IMR-90 (cell line): ENCODE measurements around the gene GNL2. TPM values are rescaled to one million over a fixed set of nuclear protein-coding genes. Genes with fewer than 3 reads are reported as not detected.

Experiments
- ATAC-seq: fragments of 200-7000 bp; cut with Tn5 transposase; 2 replicates; pipeline ENCODE4 v1.9.1; 2020; ENCODE audit warnings: low read depth, mild to moderate bottlenecking, moderate library complexity
- BruUV-seq: library from RNA; stranded (reverse); fragments of 400-500 nt; replicated peaks from 2 replicates; lab custom pipeline; 2021; lab: Mats Ljungman, UMichigan
- CTCF ChIA-PET: fragments of 300-600 bp; formaldehyde crosslinking; extraction: SDS; loops from one replicate; lab custom pipeline; 2021; ENCODE audit warnings: antibody characterized with exemption; lab: Yijun Ruan, JAX
- POLR2A ChIA-PET: fragments of 300-600 bp; sonication (Branson Sonifier 250); formaldehyde crosslinking; loops from one replicate; lab custom pipeline; 2022; ENCODE audit warnings: antibody characterized with exemption; ENCODE audit not compliant: unreplicated experiment; lab: Charles Lee
- DNase-seq: peaks from one replicate; pipeline ENCODE4 v3.0.0; 2013
- H2AFZ ChIP-seq: replicated peaks from 2 replicates; pipeline ENCODE3; 2013; ENCODE audit warnings: low read length, mild to moderate bottlenecking; ENCODE audit not compliant: poor library complexity
- H2AK5ac ChIP-seq: 2 replicates; pipeline ENCODE4 v1.6.1; 2013; ENCODE audit warnings: low read depth, low read length, inconsistent platforms
- H2AK9ac ChIP-seq: replicated peaks from 2 replicates; pipeline ENCODE3; 2013; ENCODE audit warnings: mild to moderate bottlenecking, low read depth, low read length, moderate library complexity; ENCODE audit not compliant: poor library complexity
- H2BK120ac ChIP-seq: 2 replicates; pipeline ENCODE4 v1.6.1; 2013; ENCODE audit warnings: low read depth, low read length, inconsistent platforms
- H2BK15ac ChIP-seq: 3 replicates; pipeline ENCODE4 v1.6.1; 2013; ENCODE audit warnings: low read depth, low read length, inconsistent platforms
- H2BK20ac ChIP-seq: 2 replicates; pipeline ENCODE4 v1.6.1; 2013; ENCODE audit warnings: low read depth, mild to moderate bottlenecking, inconsistent platforms, low read length, moderate library complexity
- H2BK5ac ChIP-seq: 2 replicates; pipeline ENCODE4 v1.6.1; 2013; ENCODE audit warnings: mild to moderate bottlenecking, low read depth, low read length, inconsistent platforms; ENCODE audit not compliant: poor library complexity, severe bottlenecking
- H3K14ac ChIP-seq: replicated peaks from 2 replicates; pipeline ENCODE4 v1.6.1; 2013; ENCODE audit warnings: low read depth, low read length, inconsistent platforms
- H3K18ac ChIP-seq: 2 replicates; pipeline ENCODE4 v1.6.1; 2013; ENCODE audit warnings: low read depth, low read length, control low read depth
- H3K23ac ChIP-seq: 2 replicates; pipeline ENCODE4 v1.6.1; 2013; ENCODE audit warnings: low read depth, low read length, inconsistent platforms
- H3K27ac ChIP-seq: 2 replicates; pipeline ENCODE4 v1.5.1; 2013; ENCODE audit warnings: mild to moderate bottlenecking, control low read depth, low read length; ENCODE audit not compliant: insufficient read depth
- H3K27me3 ChIP-seq: 2 replicates; pipeline ENCODE4 v1.6.1; 2013; ENCODE audit warnings: low read length; ENCODE audit not compliant: control insufficient read depth, insufficient read depth
- H3K36me3 ChIP-seq: 2 replicates; pipeline ENCODE4 v1.6.1; 2013; ENCODE audit warnings: low read length, mixed read lengths; ENCODE audit not compliant: control insufficient read depth, insufficient read depth
- H3K4ac ChIP-seq: 2 replicates; pipeline ENCODE4 v1.6.1; 2013; ENCODE audit warnings: low read depth, low read length, inconsistent platforms
- H3K4me1 ChIP-seq: 2 replicates; pipeline ENCODE4 v1.6.1; 2013; ENCODE audit warnings: low read length, mixed read lengths; ENCODE audit not compliant: control insufficient read depth, insufficient read depth
- H3K4me2 ChIP-seq: 2 replicates; pipeline ENCODE4 v1.6.1; 2013; ENCODE audit warnings: low read depth, mild to moderate bottlenecking, control low read depth, low read length, moderate library complexity
- H3K4me3 ChIP-seq: 2 replicates; pipeline ENCODE4 v1.5.1; 2013; ENCODE audit warnings: low read depth, mild to moderate bottlenecking, control low read depth, low read length, moderate library complexity; ENCODE audit not compliant: insufficient read depth
- H3K56ac ChIP-seq: 2 replicates; pipeline ENCODE4 v1.6.1; 2013; ENCODE audit warnings: low read length, inconsistent platforms; ENCODE audit not compliant: insufficient read depth; ENCODE audit errors: extremely low read depth
- H3K79me1 ChIP-seq, 2 experiments: 2 replicates each; pipeline ENCODE4 v1.6.1; 2013; ENCODE audit warnings: low read length in 2 of 2, inconsistent platforms in 1 of 2, low read depth in 1 of 2
- H3K9ac ChIP-seq: 2 replicates; pipeline ENCODE4 v1.6.1; 2013; ENCODE audit warnings: low read depth, low read length, control low read depth
- H3K9me1 ChIP-seq: 2 replicates; pipeline ENCODE4 v1.6.1; 2013; ENCODE audit warnings: low read length, inconsistent platforms; ENCODE audit not compliant: insufficient read depth
- H3K9me3 ChIP-seq: 2 replicates; pipeline ENCODE4 v1.6.1; 2013; ENCODE audit warnings: low read length; ENCODE audit not compliant: control insufficient read depth, insufficient read depth
- H4K20me1 ChIP-seq: 2 replicates; pipeline ENCODE4 v1.6.1; 2013; ENCODE audit warnings: low read length, inconsistent platforms; ENCODE audit not compliant: insufficient read depth
- H4K5ac ChIP-seq: 2 replicates; pipeline ENCODE4 v1.6.1; 2013; ENCODE audit warnings: mild to moderate bottlenecking, low read depth, low read length, control low read depth
- H4K8ac ChIP-seq, 2 experiments: 2 replicates each; pipeline ENCODE4 v1.6.1; 2013; ENCODE audit warnings: low read depth in 2 of 2, low read length in 2 of 2, control low read depth in 1 of 2, inconsistent platforms in 1 of 2
- H4K91ac ChIP-seq: 2 replicates; pipeline ENCODE4 v1.6.1; 2013; ENCODE audit warnings: low read depth, low read length, inconsistent platforms; ENCODE audit not compliant: insufficient read depth
- BHLHE40 ChIP-seq: fragments of 150-350 bp; IDR thresholded peaks from 2 replicates; pipeline ENCODE4 v1.6.1; 2016; ENCODE audit warnings: mild to moderate bottlenecking, low read depth, low read length
- CEBPB ChIP-seq: IDR thresholded peaks from 2 replicates; pipeline ENCODE4 v1.6.1; 2012; ENCODE audit warnings: low read depth, low read length, improper control_type of control experiment
- ELK1 ChIP-seq: fragments of 150-350 bp; IDR thresholded peaks from 2 replicates; pipeline ENCODE4 v1.6.1; 2016; ENCODE audit warnings: low read depth, mild to moderate bottlenecking, low read length, moderate library complexity, borderline replicate concordance
- MAFK ChIP-seq: IDR thresholded peaks from 2 replicates; pipeline ENCODE4 v1.6.1; 2012; ENCODE audit warnings: low read depth, low read length, improper control_type of control experiment
- RAD21 ChIP-seq: IDR thresholded peaks from 2 replicates; pipeline ENCODE4 v1.6.1; 2012; ENCODE audit warnings: low read length, improper control_type of control experiment
- WGBS, 2 experiments: methylation state at CpG; one replicate each; pipeline versions ENCODE4 v1.1.5 to v1.1.7; 2013; ENCODE audit warnings: missing lambda C conversion rate in 2 of 2; ENCODE audit not compliant: insufficient read length in 1 of 2; ENCODE audit errors: extremely low coverage in 2 of 2; 5-methylcytosine and 5-hydroxymethylcytosine counted together
- dilution Hi-C: fragments of 300-500 bp; cut with HindIII; formaldehyde crosslinking; loops from one replicate; pipeline ENCODE4 v1.14.3; 2018; ENCODE audit warnings: low sequenced_read_pairs; ENCODE audit not compliant: unreplicated experiment
- in situ Hi-C: fragments of 300-500 bp; cut with MboI; formaldehyde crosslinking; loops from 3 replicates; pipeline ENCODE4 v1.14.3; 2019; ENCODE audit warnings: low sequenced_read_pairs, inconsistent platforms, mixed read lengths
- intact Hi-C: fragments of 100-400 bp; cut with micrococcal nuclease; formaldehyde crosslinking; loops from 2 replicates; pipeline ENCODE4 v1.10.0; 2022
- polyA plus RNA-seq, 3 experiments: library from polyadenylated mRNA; depleted of rRNA; stranded (reverse); fragments of >200 nt; gene quantifications; 2 replicates each; pipeline ENCODE4 v1.2.3, GENCODE V29; 2012; ENCODE audit warnings: low replicate concordance in 1 of 3
- total RNA-seq: library from RNA; depleted of rRNA; stranded (reverse); fragments of >200 nt; gene quantifications from 2 replicates; pipeline ENCODE4 v1.2.3, GENCODE V29; 2012

Gene GNL2
- total and polyA plus RNA-seq, 2 of the 4 experiments (the other 2 are of a cell fraction): 42.9 to 77.4 TPM

DNA sequence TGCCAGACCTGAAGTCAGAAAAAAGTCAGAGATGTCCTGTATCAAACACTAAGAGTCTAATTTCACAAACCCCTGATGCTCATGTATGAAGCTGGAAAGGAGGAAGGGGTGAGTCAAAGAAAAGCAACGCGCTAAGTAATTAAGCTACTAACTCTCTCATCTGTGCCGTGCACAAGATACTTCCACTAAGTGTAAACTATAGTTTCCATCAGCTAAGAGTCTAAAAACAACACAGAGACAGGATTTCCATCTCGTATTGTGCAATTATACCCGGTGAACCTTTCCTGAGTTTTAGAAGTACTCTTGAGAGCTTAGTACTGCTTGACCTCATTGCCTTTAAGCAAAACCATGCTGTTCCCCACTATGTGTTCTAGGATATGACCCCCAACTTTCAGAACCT is 20.0 kb downstream of the GNL2 start:
- whole genome bisulfite sequencing, 2 experiments: no CpG with 5 or more reads among the region's 5 CpGs
- Histone ChIP-seq H4K20me1 (peaks cover 15% of the 10 kb centered on the region), H3K14ac (peak overlapping the region; percentile 56), H4K5ac (peak overlapping the region; percentile 54; the same call in 1 of the 2 replicates), H2BK15ac (peak overlapping the region; percentile 26; the same call in 2 of the 3 replicates), H2BK120ac (peak overlapping the region; percentile 49), H2BK5ac (peak overlapping the region; percentile 86), H3K9me1 (peaks cover 2% of the 10 kb centered on the region; the same call in 1 of the 2 replicates), H3K27me3 (no peaks in the 10 kb centered on the region), H3K9me3 (no peaks in the 10 kb centered on the region), H2AK9ac (no peak overlapping the region), H3K18ac (peak overlapping the region; percentile 69; the same call in 1 of the 2 replicates), H3K56ac (peak overlapping the region; percentile 46), H3K9ac (no peak overlapping the region; the same call in 1 of the 2 replicates), H3K4me2 (peak overlapping the region; percentile 67; the same call in 1 of the 2 replicates), H2BK20ac (peak overlapping the region; percentile 62; the same call in 1 of the 2 replicates), H3K4ac (peak overlapping the region; percentile 78), H2AK5ac (peak overlapping the region; percentile 11), H3K79me1 (peaks cover 4 to 46% of the 10 kb centered on the region in 2 experiments; a peak in 3 of 4 replicates), H3K4me1 (peaks cover 14% of the 10 kb centered on the region), H4K91ac (peak overlapping the region; percentile 42), H3K4me3 (no peak overlapping the region), H2AFZ (no peak overlapping the region), H3K23ac (no peak overlapping the region; the same call in 1 of the 2 replicates), H3K36me3 (peaks cover 44% of the 10 kb centered on the region), H4K8ac (peak overlapping the region; percentile 4 to 49; a peak in 3 of 4 replicates), H3K27ac (peak overlapping the region; percentile 71)
- CTCF ChIA-PET: no interaction called here
- dilution Hi-C loops (no loop called here), in situ Hi-C loops (loop anchor here (25.0 kb wide), 1 partner anchor 437 kb away; the partner anchor contains the start of genes FHL3 and UTP11), intact Hi-C loops (loop anchor here (10.0 kb wide), 1 partner anchor 121 kb away; no protein-coding TSS in a partner anchor)
- TF ChIP-seq BHLHE40 (no peak), CEBPB (peak; percentile 87), MAFK (no peak), ELK1 (no peak), RAD21 (no peak)
- POLR2A ChIA-PET: no interaction called here
- peak; percentile 28 for DNase-seq
- peak; percentile 9 for ATAC-seq
- no TSS peak for BruUV-seq
